K562 (cell line): ENCODE data around the gene STAB1. TPM values are rescaled to one million over a fixed set of nuclear protein-coding genes. Genes with fewer than 3 reads are reported as not detected.

Experiments used
- BRD9 ChIP-seq: fragments of 450-650 bp; IDR thresholded peaks from 2 replicates; pipeline ENCODE4 v1.6.1; 2018; ENCODE audit warnings: low read depth; ENCODE audit not compliant: partially characterized antibody
- GATAD2B ChIP-seq: fragments of 450-650 bp; IDR thresholded peaks from 2 replicates; pipeline ENCODE4 v1.6.1; 2017; ENCODE audit warnings: mild to moderate bottlenecking, borderline replicate concordance
- MTA1 ChIP-seq: fragments of 450-650 bp; IDR thresholded peaks from 2 replicates; pipeline ENCODE4 v1.6.1; 2017; ENCODE audit warnings: borderline replicate concordance
- NFIC ChIP-seq: fragments of 450-650 bp; IDR thresholded peaks from 2 replicates; pipeline ENCODE4 v1.6.1; 2017; ENCODE audit warnings: mild to moderate bottlenecking, inconsistent platforms
- POLR2B ChIP-seq: fragments of 450-650 bp; IDR thresholded peaks from 2 replicates; pipeline ENCODE4 v1.6.1; 2018; ENCODE audit warnings: low read depth; ENCODE audit not compliant: partially characterized antibody
- SOX6 ChIP-seq: fragments of 450-650 bp; IDR thresholded peaks from 2 replicates; pipeline ENCODE4 v1.6.1; 2014; ENCODE audit warnings: mild to moderate bottlenecking
- ZBED1 ChIP-seq: IDR thresholded peaks from 2 replicates; pipeline ENCODE4 v1.6.1; 2014
- ZNF347 ChIP-seq: fragments of 450-650 bp; formaldehyde crosslinking; IDR thresholded peaks from 2 replicates; pipeline ENCODE4 v1.4.0; 2020; ENCODE audit warnings: low read depth, mild to moderate bottlenecking, moderate library complexity
- ZNF668 ChIP-seq: fragments of 250-450 bp; sonication (Bioruptor Pico); IDR thresholded peaks from 2 replicates; pipeline ENCODE4 v1.8.0; 2022; ENCODE audit warnings: mild to moderate bottlenecking, inconsistent platforms
- ZNF778 ChIP-seq: fragments of 450-650 bp; formaldehyde crosslinking; IDR thresholded peaks from 2 replicates; pipeline ENCODE4 v1.4.0; 2020; ENCODE audit warnings: mild to moderate bottlenecking, moderate library complexity
- polyA plus RNA-seq, 8 experiments: library from polyadenylated mRNA; depleted of rRNA in 4 of 8; stranded (reverse) in 5 of 8; unstranded in 3 of 8; fragments of >200 nt; fragmentation: Nextera tagmentation in 2 of 8; fragmentation: Illumina TruSeq in 1 of 8; extraction: Ambion mirVana in 2 of 8; extraction: Trizol in 1 of 8; gene quantifications; 2 replicates each; pipeline versions ENCODE4 v1.2.1 to v1.2.3, GENCODE V29; 2011 to 2014; ENCODE audit warnings: inconsistent platforms in 1 of 8, missing spikeins in 1 of 8
- total RNA-seq, 7 experiments: library from RNA; depleted of rRNA in 6 of 7; stranded (reverse); fragments of >200 nt in 6 of 7; fragmentation: Illumina TruSeq in 2 of 7; extraction: Trizol in 2 of 7; gene quantifications; 2 replicates each; pipeline versions ENCODE4 v1.2.1 to v1.2.3, GENCODE V29; 2011 to 2021; ENCODE audit warnings: low replicate concordance in 1 of 7
- TF ChIP-seq, protein P1 (sequence below): fragments of 250-450 bp; sonication (Bioruptor Pico); IDR thresholded peaks from 2 replicates; pipeline ENCODE4 v1.9.0; 2021; ENCODE audit warnings: mild to moderate bottlenecking
- TF ChIP-seq, protein P2 (sequence below): fragments of 250-450 bp; sonication (Bioruptor Pico); IDR thresholded peaks from 2 replicates; pipeline ENCODE4 v1.5.0; 2021; ENCODE audit warnings: mild to moderate bottlenecking, moderate library complexity
- TF ChIP-seq, protein P3 (sequence below): sonication (generic); formaldehyde crosslinking; IDR thresholded peaks from 2 replicates; pipeline ENCODE4 v1.8.1; 2022; ENCODE audit warnings: missing genetic modification reagents
- TF ChIP-seq, protein P4 (sequence below), 2 experiments: fragments of 450-650 bp; IDR thresholded peaks; 2 replicates each; pipeline ENCODE4 v1.6.1; 2016; ENCODE audit warnings: mild to moderate bottlenecking in 2 of 2, borderline replicate concordance in 1 of 2, low read depth in 1 of 2, moderate library complexity in 1 of 2
- TF ChIP-seq, protein P5 (sequence below): IDR thresholded peaks from 3 replicates; pipeline ENCODE4 v1.6.1; 2011; ENCODE audit warnings: borderline replicate concordance, mild to moderate bottlenecking; ENCODE audit not compliant: insufficient read length, insufficient read depth

The STAB1 gene
- total and polyA plus RNA-seq, 9 of the 15 experiments (the other 6 are each of a cell fraction or from before 2014, with no cell fraction given) = 0.20 to 3.9 (median 1.2) TPM

DNA sequence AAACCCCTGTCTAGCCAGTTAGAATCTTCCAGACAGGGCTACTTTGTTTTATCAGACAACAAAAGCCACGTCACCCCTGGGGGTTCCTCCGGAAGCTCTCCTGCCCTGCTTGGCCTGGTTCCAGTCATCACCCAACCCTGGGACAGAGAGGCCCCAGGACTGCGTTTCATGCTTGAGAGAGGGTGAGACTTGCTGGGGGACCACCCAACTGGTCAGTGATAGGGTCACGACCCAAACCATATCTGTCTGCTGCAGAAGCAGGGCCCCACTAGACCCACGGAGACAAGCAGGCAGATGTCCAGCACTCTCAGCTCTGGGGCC is 37.3 kb downstream of the STAB1 start (continued):
- TF ChIP-seq, protein P1, sequence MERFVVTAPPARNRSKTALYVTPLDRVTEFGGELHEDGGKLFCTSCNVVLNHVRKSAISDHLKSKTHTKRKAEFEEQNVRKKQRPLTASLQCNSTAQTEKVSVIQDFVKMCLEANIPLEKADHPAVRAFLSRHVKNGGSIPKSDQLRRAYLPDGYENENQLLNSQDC = no peak
- TF ChIP-seq NFIC (peak; percentile 94), ZNF347 (CRISPR knock-in tag) (no peak), MTA1 (no peak), GATAD2B (0 out of 2 replicates have a peak, but pooled peaks have one; percentile 8), ZNF778 (CRISPR knock-in tag) (no peak), ZNF668 (CRISPR knock-in tag) (no peak), ZBED1 (no peak), POLR2B (no peak), BRD9 (no peak), SOX6 (peak; percentile 39; the same call in 1 of the 2 replicates)
- TF ChIP-seq, protein P2, sequence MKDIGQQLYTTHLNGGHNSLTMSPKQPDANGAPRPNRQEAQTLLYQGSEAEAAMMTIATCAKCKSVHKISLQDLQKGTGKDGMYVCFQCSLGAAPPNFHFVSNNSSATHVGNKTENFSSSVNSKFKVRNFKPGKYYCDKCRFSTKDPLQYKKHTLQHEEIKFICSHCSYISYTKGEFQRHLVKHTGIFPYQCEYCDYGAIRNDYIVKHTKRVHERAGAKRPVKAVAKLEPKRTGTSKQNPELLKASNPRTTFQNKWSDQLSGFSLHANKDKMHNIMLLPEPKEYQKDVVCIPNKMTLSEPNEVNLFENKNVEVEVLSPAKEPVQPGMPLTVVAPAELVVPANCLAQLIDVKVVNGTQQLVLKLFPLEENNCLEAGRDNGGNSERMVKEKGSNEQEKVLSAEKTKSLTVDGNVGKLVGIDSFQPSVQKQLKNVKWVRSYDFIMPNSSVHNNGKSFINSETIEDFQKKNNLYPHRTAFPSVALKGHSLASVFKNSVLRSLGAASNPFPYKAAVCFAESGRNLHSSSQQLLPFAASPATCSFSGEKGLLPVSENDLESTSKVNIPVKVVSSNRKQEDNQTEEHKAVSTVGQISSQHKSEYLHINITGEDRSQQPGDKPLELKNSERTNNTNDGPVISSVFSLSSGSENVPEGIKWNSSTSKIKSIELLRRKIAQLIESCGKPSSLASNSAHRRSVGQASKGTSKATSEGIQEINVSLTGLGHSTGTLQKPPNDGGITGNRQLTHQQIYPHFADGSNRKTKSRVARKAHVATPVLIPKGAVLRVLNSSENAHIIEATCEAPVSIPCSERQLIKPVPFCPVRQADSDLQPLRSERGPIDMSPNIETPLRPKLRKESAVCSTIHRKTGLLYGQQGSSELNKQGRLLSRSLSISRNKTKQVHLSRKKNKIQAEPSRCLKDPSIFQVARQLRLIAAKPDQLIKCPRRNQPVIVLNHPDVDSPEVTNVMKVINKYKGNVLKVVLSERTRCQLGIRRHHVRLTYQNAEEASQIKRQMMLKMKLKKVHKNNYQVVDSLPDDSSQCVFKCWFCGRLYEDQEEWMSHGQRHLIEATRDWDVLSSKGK = no peak
- TF ChIP-seq, protein P3, sequence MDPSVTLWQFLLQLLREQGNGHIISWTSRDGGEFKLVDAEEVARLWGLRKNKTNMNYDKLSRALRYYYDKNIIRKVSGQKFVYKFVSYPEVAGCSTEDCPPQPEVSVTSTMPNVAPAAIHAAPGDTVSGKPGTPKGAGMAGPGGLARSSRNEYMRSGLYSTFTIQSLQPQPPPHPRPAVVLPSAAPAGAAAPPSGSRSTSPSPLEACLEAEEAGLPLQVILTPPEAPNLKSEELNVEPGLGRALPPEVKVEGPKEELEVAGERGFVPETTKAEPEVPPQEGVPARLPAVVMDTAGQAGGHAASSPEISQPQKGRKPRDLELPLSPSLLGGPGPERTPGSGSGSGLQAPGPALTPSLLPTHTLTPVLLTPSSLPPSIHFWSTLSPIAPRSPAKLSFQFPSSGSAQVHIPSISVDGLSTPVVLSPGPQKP = no peak
- TF ChIP-seq, protein P4, sequence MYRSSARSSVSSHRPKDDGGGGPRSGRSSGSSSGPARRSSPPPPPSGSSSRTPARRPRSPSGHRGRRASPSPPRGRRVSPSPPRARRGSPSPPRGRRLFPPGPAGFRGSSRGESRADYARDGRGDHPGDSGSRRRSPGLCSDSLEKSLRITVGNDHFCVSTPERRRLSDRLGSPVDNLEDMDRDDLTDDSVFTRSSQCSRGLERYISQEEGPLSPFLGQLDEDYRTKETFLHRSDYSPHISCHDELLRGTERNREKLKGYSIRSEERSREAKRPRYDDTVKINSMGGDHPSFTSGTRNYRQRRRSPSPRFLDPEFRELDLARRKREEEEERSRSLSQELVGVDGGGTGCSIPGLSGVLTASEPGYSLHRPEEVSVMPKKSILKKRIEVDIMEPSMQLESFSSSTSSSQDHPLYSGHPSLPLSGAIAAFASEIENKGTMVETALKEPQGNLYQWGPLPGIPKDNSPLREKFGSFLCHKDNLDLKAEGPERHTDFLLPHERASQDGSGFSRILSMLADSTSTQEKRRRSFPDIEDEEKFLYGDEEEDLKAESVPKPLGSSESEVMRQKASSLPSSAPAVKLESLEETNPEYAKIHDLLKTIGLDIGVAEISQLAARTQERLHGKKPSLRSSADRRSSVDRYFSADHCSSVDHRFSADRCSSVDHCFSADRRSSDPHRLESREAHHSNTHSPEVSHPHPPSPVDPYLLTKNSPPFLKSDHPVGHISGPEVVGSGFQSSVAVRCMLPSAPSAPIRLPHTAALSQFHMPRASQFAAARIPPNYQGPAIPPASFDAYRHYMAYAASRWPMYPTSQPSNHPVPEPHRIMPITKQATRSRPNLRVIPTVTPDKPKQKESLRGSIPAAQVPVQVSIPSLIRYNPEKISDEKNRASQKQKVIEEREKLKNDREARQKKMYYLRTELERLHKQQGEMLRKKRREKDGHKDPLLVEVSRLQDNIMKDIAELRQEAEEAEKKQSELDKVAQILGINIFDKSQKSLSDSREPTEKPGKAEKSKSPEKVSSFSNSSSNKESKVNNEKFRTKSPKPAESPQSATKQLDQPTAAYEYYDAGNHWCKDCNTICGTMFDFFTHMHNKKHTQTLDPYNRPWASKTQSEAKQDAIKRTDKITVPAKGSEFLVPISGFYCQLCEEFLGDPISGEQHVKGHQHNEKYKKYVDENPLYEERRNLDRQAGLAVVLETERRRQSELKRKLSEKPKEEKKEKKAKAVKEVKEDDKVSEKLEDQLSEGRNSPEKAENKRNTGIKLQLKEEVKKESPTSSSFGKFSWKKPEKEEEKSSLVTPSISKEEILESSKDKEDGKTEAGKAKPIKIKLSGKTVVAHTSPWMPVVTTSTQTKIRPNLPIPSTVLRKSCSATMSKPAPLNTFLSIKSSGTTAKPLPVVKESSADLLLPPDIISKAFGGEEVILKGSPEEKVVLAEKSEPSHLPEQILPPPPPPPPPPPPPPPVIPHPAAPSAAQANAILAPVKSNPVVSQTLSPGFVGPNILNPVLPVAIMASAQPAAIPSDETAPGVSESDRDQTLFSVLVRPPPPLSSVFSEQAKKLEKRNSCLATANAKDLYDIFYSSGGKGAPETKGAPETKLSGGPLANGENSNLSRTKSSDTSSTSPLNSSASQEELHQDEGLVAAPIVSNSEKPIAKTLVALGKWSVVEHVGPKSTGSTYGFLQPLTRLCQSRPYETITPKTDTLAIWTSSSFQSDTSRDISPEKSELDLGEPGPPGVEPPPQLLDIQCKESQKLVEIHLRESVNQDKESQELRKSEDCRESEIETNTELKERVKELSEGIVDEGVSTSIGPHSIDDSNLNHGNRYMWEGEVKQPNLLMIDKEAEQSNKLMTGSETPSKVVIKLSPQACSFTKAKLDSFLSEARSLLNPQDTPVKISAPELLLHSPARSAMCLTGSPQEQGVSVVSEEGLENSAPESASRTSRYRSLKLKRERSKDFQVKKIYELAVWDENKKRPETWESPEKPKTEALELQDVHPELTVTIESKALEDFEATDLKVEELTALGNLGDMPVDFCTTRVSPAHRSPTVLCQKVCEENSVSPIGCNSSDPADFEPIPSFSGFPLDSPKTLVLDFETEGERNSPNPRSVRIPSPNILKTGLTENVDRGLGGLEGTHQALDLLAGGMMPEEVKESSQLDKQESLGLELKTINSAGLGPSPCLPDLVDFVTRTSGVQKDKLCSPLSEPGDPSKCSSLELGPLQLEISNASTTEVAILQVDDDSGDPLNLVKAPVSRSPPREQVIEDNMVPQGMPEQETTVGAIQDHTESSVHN (IDR thresholded peaks at IDR 0.05; ENCODE audit: borderline replicate concordance in 1 of 2, low read depth in 1 of 2) = no peak
- TF ChIP-seq, protein P5, sequence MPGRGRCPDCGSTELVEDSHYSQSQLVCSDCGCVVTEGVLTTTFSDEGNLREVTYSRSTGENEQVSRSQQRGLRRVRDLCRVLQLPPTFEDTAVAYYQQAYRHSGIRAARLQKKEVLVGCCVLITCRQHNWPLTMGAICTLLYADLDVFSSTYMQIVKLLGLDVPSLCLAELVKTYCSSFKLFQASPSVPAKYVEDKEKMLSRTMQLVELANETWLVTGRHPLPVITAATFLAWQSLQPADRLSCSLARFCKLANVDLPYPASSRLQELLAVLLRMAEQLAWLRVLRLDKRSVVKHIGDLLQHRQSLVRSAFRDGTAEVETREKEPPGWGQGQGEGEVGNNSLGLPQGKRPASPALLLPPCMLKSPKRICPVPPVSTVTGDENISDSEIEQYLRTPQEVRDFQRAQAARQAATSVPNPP = no peak
